ENCODE data around the gene LGR5. TPM values are rescaled to one million over a fixed set of nuclear protein-coding genes. Genes with fewer than 3 reads are reported as not detected.

LGR5 gene
- total and polyA plus RNA-seq, 2 of the 8 experiments (the other 6 are each of a cell fraction or from before 2014, with no cell fraction given) = 0.08 to 0.19 TPM

DNA sequence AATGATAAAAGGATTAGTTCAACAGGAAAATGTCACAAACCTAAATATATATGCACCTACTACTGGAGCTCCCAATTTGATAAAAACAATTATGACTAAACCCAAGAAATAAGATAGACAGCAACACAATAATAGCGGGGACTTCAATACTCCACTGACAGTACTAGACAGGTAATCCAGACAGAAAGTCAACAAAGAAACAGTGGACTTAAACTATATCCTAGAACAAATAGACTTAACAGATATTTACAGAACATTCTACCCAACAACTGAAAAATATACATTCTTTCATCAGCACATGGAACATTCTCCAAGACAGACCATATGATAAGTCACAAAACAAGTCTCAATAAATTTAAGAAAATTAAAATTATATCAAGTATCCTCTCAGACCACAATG lies 28.0 kb upstream of the LGR5 start:
- no peak for FAIRE-seq
- Histone ChIP-seq H4K5ac (ENCODE audit: insufficient read length, low read depth, low read length) (no peak overlapping the region), H3K18ac (ENCODE audit: extremely low read depth, low read length) (no peak overlapping the region), H3K27ac (ENCODE audit: low read depth, low read length) (no peak overlapping the region), H2AFZ (ENCODE audit: low read length) (no peak overlapping the region), H3K79me2 (ENCODE audit: control insufficient read depth in 1 of 2, insufficient read depth in 2 of 2, low read length in 2 of 2) (no peaks in the 10 kb centered on the region), H3K4me1 (replicated peaks in 1 of 4; ENCODE audit: control insufficient read depth in 3 of 4, insufficient read depth in 4 of 4, low read length in 3 of 4) (no peaks in the 10 kb centered on the region), H2BK120ac (replicated peaks; ENCODE audit: low read depth, low read length) (no peak overlapping the region), H3K79me1 (ENCODE audit: low read depth, low read length) (no peaks in the 10 kb centered on the region), H3K14ac (ENCODE audit: insufficient read length) (no peak overlapping the region), H3K23ac (ENCODE audit: insufficient read length) (no peak overlapping the region), H3K4me3 (ENCODE audit: extremely low read depth in 1 of 4, insufficient read depth in 2 of 4, low read depth in 3 of 4, low read length in 4 of 4) (no peak overlapping the region), H3K9ac (replicated peaks in 1 of 4; ENCODE audit: extremely low read depth in 1 of 4, low read depth in 3 of 4, low read length in 3 of 4) (no peak overlapping the region), H2BK15ac (ENCODE audit: low read length) (no peak overlapping the region), H2AK5ac (ENCODE audit: low read depth, low read length) (no peak overlapping the region), H3K4me2 (ENCODE audit: insufficient read depth in 1 of 2, low read depth in 2 of 2, low read length in 2 of 2) (no peak overlapping the region), H3K27me3 (replicated peaks in 1 of 4; ENCODE audit: control insufficient read depth in 3 of 4, extremely low read depth in 1 of 4, insufficient read depth in 3 of 4, low read length in 3 of 4) (no peaks in the 10 kb centered on the region), H4K20me1 (replicated peaks in 1 of 2; ENCODE audit: control insufficient read depth in 1 of 2, insufficient read depth in 2 of 2, low read length in 2 of 2) (no peaks in the 10 kb centered on the region), H3K9me3 (ENCODE audit: insufficient read depth in 2 of 2, low read depth in 1 of 2, low read length in 1 of 2) (no peaks in the 10 kb centered on the region), H3K36me3 (ENCODE audit: control insufficient read depth in 2 of 4, insufficient read depth in 4 of 4, low read length in 3 of 4) (no peaks in the 10 kb centered on the region), H3K23me2 (ENCODE audit: low read depth, low read length) (no peaks in the 10 kb centered on the region), H2BK20ac (ENCODE audit: low read length) (no peak overlapping the region), H3K56ac (replicated peaks; ENCODE audit: insufficient read length, low read depth, low read length) (no peak overlapping the region), H4K91ac (replicated peaks; ENCODE audit: insufficient read length, low read length) (no peak overlapping the region), H3K4ac (replicated peaks; ENCODE audit: insufficient read length, low read depth, low read length) (no peak overlapping the region), H2BK5ac (ENCODE audit: low read depth, low read length) (no peak overlapping the region), H2BK12ac (ENCODE audit: low read depth, low read length) (no peak overlapping the region), H4K8ac (ENCODE audit: extremely low read depth, insufficient read depth, low read length) (no peak overlapping the region)
- DNase-seq (ENCODE audit: low read depth in 1 of 2, low spot score in 2 of 2) = no peak
- TF ChIP-seq SAP30 (IDR thresholded peaks at IDR 0.05; ENCODE audit: insufficient read depth, insufficient replicate concordance, low read length) = no peak
- TF ChIP-seq RAD21 (IDR thresholded peaks at IDR 0.05 in 1 of 2, conservative IDR thresholded peaks at IDR 0.05 in 1 of 2; ENCODE audit: low read depth in 2 of 2, low read length in 2 of 2) = no peak
- CTCF ChIA-PET (ENCODE audit: partially characterized antibody) = interaction anchor here (0.6 to 1.2 kb wide), 3 partner anchors 19 to 576 kb away, joined by 4 to 6 read pairs (median 5); no protein-coding TSS in a partner anchor
- WGBS, 2 experiments (ENCODE audit: extremely low coverage in 1 of 2, insufficient coverage in 1 of 2, insufficient read length in 1 of 2, insufficient replicate concordance in 2 of 2, low coverage in 1 of 2, low lambda C conversion rate in 2 of 2, missing lambda C conversion rate in 1 of 2) = 91% methylated on average over 1 of the region's 1 CpG; no CpG with 5 or more reads in 1 of the 2 experiments
- POLR2A ChIA-PET (ENCODE audit: partially characterized antibody) = no interaction called here
